Heart right ventricle (tissue), 16 donors: ENCODE results near the gene XKR3. TPM values are rescaled to one million over a fixed set of nuclear protein-coding genes. Genes with fewer than 3 reads are reported as not detected.
"Not testable (repeated sequence)": the region's sequence is repeated elsewhere in the genome, so short reads cannot be mapped to it uniquely, and the experiment has no call there.

Source experiments
- ATAC-seq, 8 donors: fragments of 200-7000 bp; cut with Tn5 transposase; one replicate each; pipeline ENCODE4 v1.9.1; 2020; ENCODE audit warnings: mild to moderate bottlenecking in 8 of 8, moderate library complexity in 8 of 8, moderate number of reproducible peaks in 1 of 8
- DNase-seq, 2 donors: peaks; one replicate each; pipeline ENCODE4 v3.0.0-alpha.2; 2020
- H3K27ac ChIP-seq, 10 donors: fragments of 200-600 bp; sonication (generic) in 2 of 10; one replicate each; pipeline versions ENCODE4 v1.5.0 to v1.8.0; 2020 to 2022; ENCODE audit warnings: mild to moderate bottlenecking in 3 of 10
- H3K27me3 ChIP-seq, 7 donors: fragments of 200-600 bp; one replicate each; pipeline ENCODE4 v1.8.0; 2021 to 2022; ENCODE audit warnings: mild to moderate bottlenecking in 2 of 7
- H3K36me3 ChIP-seq, 9 donors: fragments of 200-600 bp; sonication (generic) in 1 of 9; one replicate each; pipeline versions ENCODE4 v1.5.0 to v1.8.0; 2020 to 2022; ENCODE audit warnings: mild to moderate bottlenecking in 2 of 9
- H3K4me1 ChIP-seq, 9 donors: fragments of 200-600 bp; sonication (generic) in 1 of 9; one replicate each; pipeline versions ENCODE4 v1.5.0 to v1.8.0; 2020 to 2022; ENCODE audit warnings: mild to moderate bottlenecking in 4 of 9
- H3K4me3 ChIP-seq, 10 donors: fragments of 200-600 bp; sonication (generic) in 2 of 10; one replicate each; pipeline versions ENCODE4 v1.5.0 to v1.8.0; 2020 to 2022; ENCODE audit warnings: mild to moderate bottlenecking in 7 of 10, moderate library complexity in 2 of 10
- H3K9me3 ChIP-seq, 11 donors: fragments of 200-600 bp in 10 of 11; sonication (generic) in 2 of 11; one replicate each; pipeline versions ENCODE4 v1.5.0 to v1.8.0; 2013 to 2022; ENCODE audit warnings: mild to moderate bottlenecking in 2 of 11, control low read depth in 1 of 11, moderate library complexity in 1 of 11
- WGBS, 2 donors: extraction: QIAGEN DNeasy Blood & Tissue Kit; methylation state at CpG; one replicate each; pipeline ENCODE4 v1.1.7; 2013; ENCODE audit warnings: inconsistent platforms in 1 of 2; 5-methylcytosine and 5-hydroxymethylcytosine counted together
- intact Hi-C, 10 donors: fragments of 100-400 bp; cut with DNase I; formaldehyde crosslinking; loops; one replicate each; pipeline versions ENCODE4 v1.11.1 to v1.14.2; 2022
- polyA plus RNA-seq, 2 donors: library from polyadenylated mRNA; stranded (reverse); fragments of 200-250 nt; gene quantifications; one replicate each; pipeline ENCODE4 v1.2.3, GENCODE V29; 2013
- total RNA-seq, 10 donors: library from RNA; stranded (reverse); fragmentation: NEBNext Ultra II Directional in 3 of 10; extraction: Animal tissue kit (Norgen Biotek cat#: 25700) in 3 of 10; gene quantifications; one replicate each; pipeline versions ENCODE4 v1.2.1 to v1.2.4, GENCODE V29; 2021 to 2023
- TF ChIP-seq, protein P1 (sequence below), 9 donors: fragments of 200-600 bp; sonication (generic) in 2 of 9; IDR thresholded peaks; one replicate each; pipeline versions ENCODE4 v1.5.0 to v1.8.0; 2021 to 2022; ENCODE audit warnings: antibody characterized with exemption in 9 of 9, mild to moderate bottlenecking in 5 of 9, moderate library complexity in 1 of 9
- donor health status: Arrhythmogenic right ventricular cardiomyopathy.
- donor health status: ischemic (EF 13 %, LVEDD 7.1; RV severe dilation, severe dysfunction).
- donor health status: healthy with polysubstance abuse.
- donor health status: DM: no; HTN: yes; CAD: no.
- donor health status: DM: no; HTN: no; CAD: no.
- donor health status: ischemic (EF 25% LVEDD 6.9; RV normal size, moderate dysfunction).
- donor health status: ischemic (EF 25% LVEDD 5.7; RV mildly dilated, moderate dysfunction).
- donor health status: healthy.
- donor health status: DM: yes; HTN: yes; CAD: no.
- donor health status: Ischemic cardiomyopathy.
- donor health status: ischemic (EF 35%, LVEDD 5.7; RV mildly dilated, moderate dysfunction).
- donor health status: nonischemic (EF 11% LVEDD 7.7; RV severe dilation, severe dysfunction).
- donor health status: DM: yes; HTN: yes; CAD: no.
- donor health status: PGD.
- donor health status: ischemic (EF 29% LVEDD 5.4; RV normal size, mild dysfunction).
- donor health status: nonischemic (EF 23%, LVEDD 6.1; RV moderate dilation, normal function).

XKR3 gene
- total and polyA plus RNA-seq, 12 donors = not detected

DNA sequence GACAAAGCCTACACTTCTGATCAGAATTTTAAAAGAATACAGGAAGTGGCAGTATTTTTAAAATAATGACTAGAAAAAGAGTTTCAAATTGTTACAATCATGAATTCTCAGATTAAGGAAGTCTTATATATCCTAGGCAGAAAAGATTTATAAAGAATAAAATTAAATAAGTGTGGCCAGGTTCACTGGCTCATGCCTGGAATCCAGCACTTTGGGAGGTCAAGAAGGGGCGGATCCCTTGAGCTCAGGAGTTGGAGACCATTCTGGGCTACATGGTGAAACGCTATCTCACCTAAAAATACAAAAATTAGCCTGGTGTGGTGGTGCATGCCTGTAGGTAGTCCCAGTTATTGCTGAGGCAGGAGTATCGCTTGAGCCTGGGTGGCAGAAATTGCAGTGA is 24.1 kb downstream of the XKR3 start:
- 84 to 88% methylated on average over 3 of the region's 3 CpGs for WGBS, 2 donors
- intact Hi-C loops = no loop called here
- H3K4me3 ChIP-seq = no peak overlapping the region
- peaks cover 0 to 3% (median 0%) of the 10 kb centered on the region in 11 donors for H3K9me3 ChIP-seq
- no peak overlapping the region for H3K27ac ChIP-seq
- DNase-seq = no peak
- no peak for ATAC-seq
- no peaks in the 10 kb centered on the region for H3K4me1 ChIP-seq
- TF ChIP-seq, protein P1, sequence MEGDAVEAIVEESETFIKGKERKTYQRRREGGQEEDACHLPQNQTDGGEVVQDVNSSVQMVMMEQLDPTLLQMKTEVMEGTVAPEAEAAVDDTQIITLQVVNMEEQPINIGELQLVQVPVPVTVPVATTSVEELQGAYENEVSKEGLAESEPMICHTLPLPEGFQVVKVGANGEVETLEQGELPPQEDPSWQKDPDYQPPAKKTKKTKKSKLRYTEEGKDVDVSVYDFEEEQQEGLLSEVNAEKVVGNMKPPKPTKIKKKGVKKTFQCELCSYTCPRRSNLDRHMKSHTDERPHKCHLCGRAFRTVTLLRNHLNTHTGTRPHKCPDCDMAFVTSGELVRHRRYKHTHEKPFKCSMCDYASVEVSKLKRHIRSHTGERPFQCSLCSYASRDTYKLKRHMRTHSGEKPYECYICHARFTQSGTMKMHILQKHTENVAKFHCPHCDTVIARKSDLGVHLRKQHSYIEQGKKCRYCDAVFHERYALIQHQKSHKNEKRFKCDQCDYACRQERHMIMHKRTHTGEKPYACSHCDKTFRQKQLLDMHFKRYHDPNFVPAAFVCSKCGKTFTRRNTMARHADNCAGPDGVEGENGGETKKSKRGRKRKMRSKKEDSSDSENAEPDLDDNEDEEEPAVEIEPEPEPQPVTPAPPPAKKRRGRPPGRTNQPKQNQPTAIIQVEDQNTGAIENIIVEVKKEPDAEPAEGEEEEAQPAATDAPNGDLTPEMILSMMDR (IDR thresholded peaks at IDR 0.05) = no peak
- no peaks in the 10 kb centered on the region for H3K27me3 ChIP-seq
- no peaks in the 10 kb centered on the region for H3K36me3 ChIP-seq

DNA sequence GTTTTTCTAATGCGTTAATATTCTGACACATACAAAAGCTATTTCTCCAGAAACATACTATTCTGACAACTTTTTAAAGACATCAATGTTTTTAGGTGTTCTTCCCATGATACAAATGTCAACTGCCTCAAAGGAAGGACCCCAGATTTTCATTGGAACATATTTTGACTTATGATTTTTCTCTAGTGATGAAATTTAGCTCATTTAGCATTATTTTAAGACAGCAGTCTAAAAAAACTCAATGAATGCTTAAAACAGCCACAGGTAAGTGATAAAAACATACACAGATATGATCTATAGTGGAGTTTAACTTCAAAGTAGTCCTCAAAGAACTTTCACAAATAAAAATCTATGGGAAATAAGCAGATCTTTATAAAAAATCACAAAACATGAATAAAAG is 24.9 kb downstream of the XKR3 start:
- TF ChIP-seq, protein P1 (IDR thresholded peaks at IDR 0.05) = no peak
- no peak for DNase-seq
- no peak overlapping the region for H3K4me3 ChIP-seq
- intact Hi-C loops = no loop called here
- ATAC-seq = no peak
- H3K4me1 ChIP-seq = no peaks in the 10 kb centered on the region
- no peak overlapping the region for H3K27ac ChIP-seq
- no peaks in the 10 kb centered on the region for H3K36me3 ChIP-seq
- H3K27me3 ChIP-seq = no peaks in the 10 kb centered on the region
- WGBS, 2 donors = 86 to 90% methylated on average over 1 of the region's 1 CpG
- peaks cover 0 to 3% (median 0%) of the 10 kb centered on the region in 11 donors for H3K9me3 ChIP-seq

DNA sequence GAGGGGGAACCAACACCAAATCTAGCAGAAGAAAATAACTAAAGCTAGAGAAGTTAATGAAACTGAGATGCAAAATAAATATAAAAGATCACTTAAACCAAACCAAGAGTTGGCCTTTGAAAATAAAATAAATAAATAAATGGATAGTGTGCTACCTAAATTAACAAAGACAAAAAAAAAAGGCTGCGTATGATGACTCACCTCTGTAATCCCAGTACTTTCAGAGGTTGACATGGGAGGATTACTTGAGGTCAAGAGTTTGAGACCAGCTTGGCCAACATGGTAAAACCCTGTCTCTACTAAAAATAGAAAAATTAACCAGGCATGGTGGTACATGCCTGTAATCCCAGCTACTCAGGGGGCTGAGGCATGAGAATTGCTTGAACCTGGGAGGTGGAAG is 29.7 kb downstream of the XKR3 start:
- H3K27me3 ChIP-seq, intact Hi-C loops, H3K4me1 ChIP-seq, DNase-seq, H3K36me3 ChIP-seq, H3K9me3 ChIP-seq, ATAC-seq, H3K4me3 ChIP-seq, H3K27ac ChIP-seq: not testable (repeated sequence)
- 89 to 91% methylated on average over 1 of the region's 1 CpG for WGBS, 2 donors

DNA sequence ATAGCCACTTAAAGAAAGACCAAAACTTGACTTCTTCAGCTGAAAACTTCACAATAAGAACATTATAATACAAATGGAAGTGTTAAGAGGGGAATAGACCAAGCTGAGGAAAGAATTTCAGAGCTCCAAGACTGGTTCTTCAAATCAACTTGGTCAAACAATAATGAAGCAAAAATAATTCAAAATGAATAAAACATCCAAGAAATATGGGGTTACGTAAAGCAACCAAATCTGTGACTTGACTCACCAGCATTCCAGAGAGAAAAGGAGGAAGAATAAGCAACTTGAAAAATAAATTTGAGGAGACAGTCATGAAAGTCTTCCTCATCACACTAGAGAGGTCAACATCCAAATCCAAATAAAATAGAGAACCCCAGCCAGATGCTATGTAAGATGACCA is 31.4 kb downstream of the XKR3 start:
- no peak for ATAC-seq
- no peak for DNase-seq
- Histone ChIP-seq H3K4me3 (no peak overlapping the region), H3K4me1 (no peaks in the 10 kb centered on the region), H3K9me3 (peaks cover 0 to 3% (median 0%) of the 10 kb centered on the region in 11 donors), H3K36me3 (no peaks in the 10 kb centered on the region), H3K27ac (no peak overlapping the region), H3K27me3 (no peaks in the 10 kb centered on the region)
- intact Hi-C loops = no loop called here
- 81 to 90% methylated on average over 1 of the region's 1 CpG for WGBS, 2 donors
- TF ChIP-seq, protein P1 (IDR thresholded peaks at IDR 0.05) = no peak

DNA sequence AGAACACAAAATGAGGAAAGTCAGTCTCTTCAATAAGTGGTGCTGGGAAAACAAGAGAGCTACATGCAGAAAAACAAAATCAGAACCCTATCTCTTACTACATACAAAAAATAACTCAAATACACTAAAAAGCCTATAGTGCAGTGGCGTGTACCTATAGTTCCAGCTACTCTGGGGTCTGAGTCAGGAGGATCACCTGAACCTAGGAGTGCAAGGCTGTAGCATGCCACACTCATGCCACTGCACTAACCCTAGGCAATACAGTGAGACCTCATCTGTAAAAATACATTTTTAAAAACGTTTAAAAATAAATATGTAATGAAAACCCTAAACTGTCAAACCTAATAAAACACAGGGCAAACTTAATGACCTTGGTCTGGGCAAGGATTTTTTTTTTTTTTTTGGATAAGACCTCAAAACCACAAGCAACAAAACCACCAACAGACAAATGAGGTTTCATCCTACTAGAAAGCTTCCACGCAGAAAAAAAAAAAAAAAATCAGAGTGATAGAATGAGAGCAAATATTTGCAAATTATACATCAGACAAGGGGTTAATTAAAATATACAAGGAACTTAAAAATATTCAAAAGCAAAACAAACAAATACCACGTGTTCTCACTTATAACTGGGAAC is 35.2 kb downstream of the XKR3 start:
- WGBS, 2 donors = 47 to 48% methylated on average over 4 of the region's 4 CpGs
- Histone ChIP-seq H3K4me3 (no peak overlapping the region), H3K27me3 (no peaks in the 10 kb centered on the region), H3K4me1 (no peaks in the 10 kb centered on the region), H3K36me3 (no peaks in the 10 kb centered on the region), H3K27ac (no peak overlapping the region), H3K9me3 (no peaks in the 10 kb centered on the region)
- no peak for ATAC-seq
- TF ChIP-seq, protein P1 (IDR thresholded peaks at IDR 0.05) = no peak
- no peak for DNase-seq
- intact Hi-C loops = no loop called here
